PFSK-1 (cell line): ENCODE results near the gene ZNF618.

ENCODE experiments used
- POLR2AphosphoS5 ChIP-seq: IDR thresholded peaks from 2 replicates; pipeline ENCODE4 v1.6.1; 2012; ENCODE audit warnings: low read depth, mild to moderate bottlenecking, control low read depth, low read length, moderate library complexity
- REST ChIP-seq, 2 experiments: IDR thresholded peaks; 2 replicates each; pipeline versions ENCODE4 v1.6.1 to v1.8.0; 2011 to 2012; ENCODE audit warnings: low read depth in 2 of 2, low read length in 2 of 2, control low read depth in 1 of 2, inconsistent platforms in 1 of 2, mild to moderate bottlenecking in 1 of 2, moderate library complexity in 1 of 2; ENCODE audit not compliant: insufficient read depth in 1 of 2
- TAF1 ChIP-seq: IDR thresholded peaks from 2 replicates; pipeline ENCODE4 v1.6.1; 2012; ENCODE audit warnings: low read length, control low read depth, borderline replicate concordance; ENCODE audit not compliant: insufficient read depth

DNA sequence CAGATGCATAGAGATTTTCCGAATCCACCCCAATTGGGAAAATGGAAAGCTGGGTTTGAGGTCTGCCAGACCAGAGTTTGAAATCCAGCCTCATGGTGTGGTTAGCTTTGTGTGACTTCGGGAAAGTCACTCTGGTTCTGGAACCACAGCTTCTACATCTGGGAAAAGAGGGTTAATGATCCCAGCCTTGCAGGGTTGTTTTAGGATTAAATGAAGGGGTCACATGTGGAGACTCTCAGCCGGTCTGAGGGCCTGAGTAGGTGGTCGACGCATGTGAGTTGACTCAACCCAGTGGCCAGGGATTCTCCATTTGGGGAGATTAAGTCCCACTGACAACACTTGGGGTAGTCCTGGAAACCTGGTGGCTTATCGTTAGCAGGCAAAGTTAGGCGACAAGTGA, 6.1 kb downstream of the ZNF618 start:
- TF ChIP-seq REST (IDR thresholded peaks at IDR 0.05; ENCODE audit: insufficient read depth in 1 of 2, low read depth in 2 of 2, low read length in 2 of 2) = no peak
- no peak for TF ChIP-seq POLR2AphosphoS5
- no peak for TF ChIP-seq TAF1
